ENCODE results near the gene PREX1.

Gene PREX1

DNA sequence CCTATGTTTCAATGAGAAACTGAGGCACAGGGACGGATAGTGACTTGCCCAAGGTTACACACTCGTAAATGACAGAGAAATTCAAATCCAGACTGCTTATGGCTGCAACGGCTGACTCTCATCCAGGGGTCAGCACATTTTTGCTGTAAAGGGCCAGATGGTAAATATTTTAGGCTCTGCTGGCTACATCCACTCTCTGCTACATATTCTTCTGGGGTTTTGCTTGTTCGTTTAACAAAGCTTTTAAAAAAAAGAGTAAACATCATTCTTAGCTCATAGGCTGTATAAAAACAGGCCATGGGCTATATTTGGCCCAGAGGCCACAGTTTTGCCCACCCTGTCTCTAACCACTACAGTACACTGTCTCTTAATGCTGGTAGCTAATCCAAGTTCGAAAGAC lies 103.4 kb downstream of the PREX1 start:
- 88% methylated on average over 5 of the region's 5 CpGs for WGBS (ENCODE audit: insufficient coverage)
- ChIA-PET CTCF (interaction anchor here (1.1 to 4.2 kb wide), 5 partner anchors 10 to 102 kb away, joined by 3 to 17 read pairs (median 4); no protein-coding TSS in a partner anchor), POLR2A (no interaction called here)
- H3K27ac ChIP-seq (ENCODE audit: insufficient read depth in 1 of 2, low read depth in 1 of 2, low read length in 2 of 2, poor library complexity in 1 of 2, severe bottlenecking in 2 of 2), result no peak overlapping the region
- no peak for DNase-seq
- H3K27me3 ChIP-seq (replicated peaks in 2 of 5; ENCODE audit: control insufficient read depth in 4 of 5, insufficient read depth in 5 of 5, low read length in 4 of 5), result no peaks in the 10 kb centered on the region
- H3K36me3 ChIP-seq (ENCODE audit: control insufficient read depth in 4 of 4, insufficient read depth in 4 of 4, low read length in 3 of 4), result peaks cover 3 to 48% (median 25%) of the 10 kb centered on the region in 4 experiments
- no peaks in the 10 kb centered on the region for H3K9me3 ChIP-seq (ENCODE audit: control extremely low read depth in 1 of 5, control insufficient read depth in 4 of 5, insufficient read depth in 2 of 5, low read depth in 1 of 5, low read length in 4 of 5)
- H3K4me3 ChIP-seq (ENCODE audit: control insufficient read depth in 1 of 7, extremely low read depth in 1 of 7, insufficient read depth in 4 of 7, low read depth in 2 of 7, low read length in 6 of 7), result no peak overlapping the region
- peaks cover 5 to 63% (median 53%) of the 10 kb centered on the region in 4 experiments for H3K4me1 ChIP-seq (ENCODE audit: control extremely low read depth in 1 of 4, control insufficient read depth in 4 of 4, insufficient read depth in 4 of 4, low read length in 3 of 4)

DNA sequence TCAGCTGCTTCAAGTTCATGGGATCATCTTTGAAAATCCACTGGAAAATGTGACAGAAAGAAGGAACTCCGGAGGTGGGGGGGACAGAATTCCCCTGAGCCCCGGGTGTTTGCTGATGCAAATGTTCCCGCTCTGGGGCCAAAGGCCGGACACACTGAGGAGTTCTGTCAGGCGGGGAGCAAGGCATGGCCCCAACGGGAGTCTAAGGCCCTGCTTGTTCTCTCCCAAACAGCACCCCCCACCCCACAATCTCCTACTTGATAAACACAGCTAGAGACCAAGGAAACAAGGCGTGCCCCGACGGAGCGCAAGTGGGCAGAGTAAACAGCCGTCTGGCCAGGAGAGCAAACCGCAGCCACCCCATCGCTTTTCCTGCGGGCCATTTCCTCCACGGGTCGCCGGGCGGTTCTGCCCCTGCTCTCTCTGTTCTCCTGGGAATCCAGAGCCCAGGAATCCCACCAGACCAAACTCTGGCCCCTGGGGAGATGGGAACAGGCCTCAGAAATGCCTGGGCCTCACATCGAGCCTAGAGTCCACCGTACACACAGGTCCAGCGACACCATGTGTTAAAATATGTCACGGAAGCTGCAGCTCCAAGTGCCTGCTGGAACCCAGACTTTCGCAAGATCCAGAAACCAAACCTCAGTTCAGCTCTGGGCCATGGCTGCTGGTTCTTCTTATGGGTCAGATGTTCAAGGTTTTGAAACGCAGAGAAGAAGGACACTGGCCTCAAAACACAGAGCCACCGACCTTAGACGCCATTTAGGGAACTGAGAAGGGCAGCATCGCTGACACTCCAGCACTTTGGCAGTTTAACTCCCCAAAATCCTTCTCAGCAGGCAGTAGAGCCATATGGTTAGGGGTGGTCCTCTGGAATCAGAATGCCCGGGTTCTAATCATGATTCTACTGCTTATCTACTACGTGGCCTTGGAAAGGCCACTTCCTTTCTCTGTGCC lies 104.2 kb downstream of the PREX1 start:
- Histone ChIP-seq H3K9me3 (ENCODE audit: control extremely low read depth in 1 of 5, control insufficient read depth in 4 of 5, insufficient read depth in 2 of 5, low read depth in 1 of 5, low read length in 4 of 5) (no peaks in the 10 kb centered on the region), H3K4me1 (ENCODE audit: control extremely low read depth in 1 of 4, control insufficient read depth in 4 of 4, insufficient read depth in 4 of 4, low read length in 3 of 4) (peaks cover 9 to 68% (median 56%) of the 10 kb centered on the region in 4 experiments), H3K27me3 (replicated peaks in 2 of 5; ENCODE audit: control insufficient read depth in 4 of 5, insufficient read depth in 5 of 5, low read length in 4 of 5) (no peaks in the 10 kb centered on the region), H3K36me3 (ENCODE audit: control insufficient read depth in 4 of 4, insufficient read depth in 4 of 4, low read length in 3 of 4) (peaks cover 3 to 48% (median 25%) of the 10 kb centered on the region in 4 experiments), H3K27ac (ENCODE audit: insufficient read depth in 1 of 2, low read depth in 1 of 2, low read length in 2 of 2, poor library complexity in 1 of 2, severe bottlenecking in 2 of 2) (peak overlapping the region; percentile 69 to 85), H3K4me3 (ENCODE audit: control insufficient read depth in 1 of 7, extremely low read depth in 1 of 7, insufficient read depth in 4 of 7, low read depth in 2 of 7, low read length in 6 of 7) (peak overlapping the region in 2 of 7 experiments; percentile 19)
- WGBS (ENCODE audit: insufficient coverage), result 57% methylated on average over 27 of the region's 29 CpGs
- ChIA-PET CTCF (interaction anchor here (0.9 to 4.2 kb wide), 10 partner anchors 11 to 103 kb away, joined by 3 to 17 read pairs (median 4); no protein-coding TSS in a partner anchor), POLR2A (interaction anchor here (0.6 to 0.7 kb wide), 2 partner anchors 76 to 176 kb away, joined by 3 to 4 read pairs; no protein-coding TSS in a partner anchor)
- DNase-seq, result peak in 1 of 3 donors; percentile 60

DNA sequence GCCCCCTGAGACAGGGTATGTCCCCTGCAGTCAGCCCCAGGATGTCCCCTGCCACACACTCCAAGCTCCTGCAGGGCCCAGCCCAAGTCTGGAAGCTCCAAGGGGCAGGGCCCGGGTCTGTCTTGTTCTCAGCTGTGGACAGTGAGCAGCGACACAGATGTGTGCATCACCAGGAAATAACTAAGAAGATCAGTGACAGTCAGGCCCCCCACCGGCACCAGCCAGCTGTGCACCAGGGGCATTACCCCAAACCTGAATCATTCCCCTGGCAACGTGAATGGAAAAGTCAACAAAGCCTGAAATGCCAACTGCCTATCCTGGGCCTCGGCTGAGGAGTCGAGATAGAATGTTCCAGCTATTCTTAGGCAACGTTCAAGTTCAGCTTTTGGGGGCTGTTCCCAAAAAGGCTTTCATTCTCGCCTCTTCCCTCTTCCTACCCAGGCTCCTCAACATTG lies 105.0 kb downstream of the PREX1 start:
- 18% methylated on average over 4 of the region's 8 CpGs for WGBS (ENCODE audit: insufficient coverage)
- peak; percentile 41 to 84 (median 81) for DNase-seq
- H3K27ac ChIP-seq (ENCODE audit: insufficient read depth in 1 of 2, low read depth in 1 of 2, low read length in 2 of 2, poor library complexity in 1 of 2, severe bottlenecking in 2 of 2), result peak overlapping the region; percentile 69 to 85
- no peaks in the 10 kb centered on the region for H3K27me3 ChIP-seq (replicated peaks in 2 of 5; ENCODE audit: control insufficient read depth in 4 of 5, insufficient read depth in 5 of 5, low read length in 4 of 5)
- POLR2A ChIA-PET, result interaction anchor here (0.7 kb wide), 1 partner anchor 77 kb away, joined by 4 read pairs; no protein-coding TSS in a partner anchor
- CTCF ChIA-PET, result interaction anchor here (0.9 to 4.2 kb wide), 8 partner anchors 11 to 77 kb away, joined by 3 to 17 read pairs (median 4); no protein-coding TSS in a partner anchor
- H3K9me3 ChIP-seq (ENCODE audit: control extremely low read depth in 1 of 5, control insufficient read depth in 4 of 5, insufficient read depth in 2 of 5, low read depth in 1 of 5, low read length in 4 of 5), result no peaks in the 10 kb centered on the region
- peak overlapping the region in 3 of 7 experiments; percentile 6 to 19 (median 16) for H3K4me3 ChIP-seq (ENCODE audit: control insufficient read depth in 1 of 7, extremely low read depth in 1 of 7, insufficient read depth in 4 of 7, low read depth in 2 of 7, low read length in 6 of 7)
- H3K4me1 ChIP-seq (ENCODE audit: control extremely low read depth in 1 of 4, control insufficient read depth in 4 of 4, insufficient read depth in 4 of 4, low read length in 3 of 4), result peaks cover 14 to 76% (median 57%) of the 10 kb centered on the region in 4 experiments
- peaks cover 3 to 39% (median 22%) of the 10 kb centered on the region in 4 experiments for H3K36me3 ChIP-seq (ENCODE audit: control insufficient read depth in 4 of 4, insufficient read depth in 4 of 4, low read length in 3 of 4)

DNA sequence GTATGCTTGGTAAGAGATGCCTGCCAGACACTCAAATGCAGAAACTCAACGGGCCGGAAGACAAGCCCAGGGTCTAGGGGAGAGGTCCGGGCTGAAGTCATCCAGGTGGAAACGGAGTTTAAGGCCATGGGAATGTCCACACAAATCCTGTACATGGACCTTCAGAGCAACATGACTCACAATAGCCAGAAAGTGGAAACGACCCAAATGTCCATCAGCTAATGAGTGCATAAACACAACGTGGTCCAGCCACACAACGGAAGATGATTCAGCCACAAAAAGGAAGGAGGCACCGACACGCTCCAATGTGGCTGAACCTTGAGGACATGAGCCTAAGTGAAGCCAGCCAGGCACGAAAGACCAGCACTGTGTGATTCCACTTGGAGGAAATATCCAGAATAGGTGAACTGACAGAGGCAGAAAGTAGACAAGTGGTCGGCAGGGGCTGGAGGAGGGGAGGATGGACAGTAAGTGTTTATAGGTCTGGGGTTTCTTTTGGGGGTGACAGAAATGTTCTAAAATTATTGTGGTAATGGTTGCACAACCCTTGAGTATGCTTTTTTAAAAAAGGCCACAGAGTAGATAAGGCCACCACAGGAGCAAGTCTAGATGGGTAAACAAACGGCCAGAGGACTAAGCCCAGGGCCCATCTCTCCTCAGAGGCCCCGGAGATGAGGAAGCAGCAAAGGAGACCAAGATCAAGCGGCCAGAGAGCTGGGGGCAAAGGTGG lies 105.6 kb downstream of the PREX1 start:
- WGBS (ENCODE audit: insufficient coverage), result 27% methylated on average over 13 of the region's 14 CpGs
- Histone ChIP-seq H3K9me3 (ENCODE audit: control extremely low read depth in 1 of 5, control insufficient read depth in 4 of 5, insufficient read depth in 2 of 5, low read depth in 1 of 5, low read length in 4 of 5) (no peaks in the 10 kb centered on the region), H3K27me3 (replicated peaks in 2 of 5; ENCODE audit: control insufficient read depth in 4 of 5, insufficient read depth in 5 of 5, low read length in 4 of 5) (no peaks in the 10 kb centered on the region), H3K4me3 (ENCODE audit: control insufficient read depth in 1 of 7, extremely low read depth in 1 of 7, insufficient read depth in 4 of 7, low read depth in 2 of 7, low read length in 6 of 7) (peak overlapping the region in 2 of 7 experiments; percentile 6 to 16), H3K36me3 (ENCODE audit: control insufficient read depth in 4 of 4, insufficient read depth in 4 of 4, low read length in 3 of 4) (peaks cover 3 to 36% (median 22%) of the 10 kb centered on the region in 4 experiments), H3K4me1 (ENCODE audit: control extremely low read depth in 1 of 4, control insufficient read depth in 4 of 4, insufficient read depth in 4 of 4, low read length in 3 of 4) (peaks cover 16 to 82% (median 62%) of the 10 kb centered on the region in 4 experiments), H3K27ac (ENCODE audit: insufficient read depth in 1 of 2, low read depth in 1 of 2, low read length in 2 of 2, poor library complexity in 1 of 2, severe bottlenecking in 2 of 2) (peak overlapping the region; percentile 43 to 85)
- ChIA-PET POLR2A (interaction anchor here (0.6 kb wide), 1 partner anchor 26 kb away, joined by 3 read pairs; no protein-coding TSS in a partner anchor), CTCF (interaction anchor here (0.9 to 4.2 kb wide), 7 partner anchors 13 to 77 kb away, joined by 3 to 17 read pairs (median 3); no protein-coding TSS in a partner anchor)
- DNase-seq, result peak; percentile 33 to 81 (median 77)

DNA sequence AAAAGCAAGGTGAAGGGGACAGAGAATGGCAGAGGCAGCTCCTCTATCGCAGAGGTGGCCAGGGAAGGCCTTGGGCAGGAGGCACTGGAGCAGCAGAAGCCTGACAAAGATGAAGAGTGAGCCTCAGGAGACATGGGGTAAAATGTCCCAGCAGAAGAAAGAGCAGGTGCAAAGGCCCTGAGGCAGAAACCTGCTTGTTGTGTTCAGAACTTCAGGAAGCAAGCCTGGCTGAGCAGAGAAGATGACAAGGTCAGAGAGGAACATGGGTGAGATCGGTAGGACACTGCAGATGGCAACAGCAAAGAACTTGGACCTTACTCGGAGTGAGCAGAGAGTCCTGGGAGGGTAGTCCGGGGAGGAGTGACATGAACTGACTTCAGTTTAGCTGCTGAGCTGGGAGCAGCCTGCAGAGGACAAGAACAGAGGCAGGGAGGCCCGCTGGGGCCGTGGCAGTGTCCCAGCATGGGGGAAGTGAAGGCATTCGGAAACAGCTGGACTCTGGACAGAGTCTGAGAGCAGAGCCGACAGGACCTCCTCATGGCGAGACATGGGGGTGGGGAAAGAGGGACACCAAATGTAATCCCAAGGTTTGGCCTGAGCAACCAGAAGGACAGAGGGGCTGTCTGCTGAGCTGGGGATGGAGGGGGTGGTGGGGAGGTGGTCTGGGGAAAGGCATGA lies 106.3 kb downstream of the PREX1 start:
- peaks cover 21 to 89% (median 68%) of the 10 kb centered on the region in 4 experiments for H3K4me1 ChIP-seq (ENCODE audit: control extremely low read depth in 1 of 4, control insufficient read depth in 4 of 4, insufficient read depth in 4 of 4, low read length in 3 of 4)
- H3K36me3 ChIP-seq (ENCODE audit: control insufficient read depth in 4 of 4, insufficient read depth in 4 of 4, low read length in 3 of 4), result peaks cover 3 to 34% (median 16%) of the 10 kb centered on the region in 4 experiments
- no peaks in the 10 kb centered on the region for H3K27me3 ChIP-seq (replicated peaks in 2 of 5; ENCODE audit: control insufficient read depth in 4 of 5, insufficient read depth in 5 of 5, low read length in 4 of 5)
- peak overlapping the region in 1 of 2 experiments; percentile 85 for H3K27ac ChIP-seq (ENCODE audit: insufficient read depth in 1 of 2, low read depth in 1 of 2, low read length in 2 of 2, poor library complexity in 1 of 2, severe bottlenecking in 2 of 2)
- no peak overlapping the region for H3K4me3 ChIP-seq (ENCODE audit: control insufficient read depth in 1 of 7, extremely low read depth in 1 of 7, insufficient read depth in 4 of 7, low read depth in 2 of 7, low read length in 6 of 7)
- H3K9me3 ChIP-seq (ENCODE audit: control extremely low read depth in 1 of 5, control insufficient read depth in 4 of 5, insufficient read depth in 2 of 5, low read depth in 1 of 5, low read length in 4 of 5), result no peaks in the 10 kb centered on the region
- ChIA-PET POLR2A (interaction anchor here (0.6 kb wide), 1 partner anchor 25 kb away, joined by 3 read pairs; no protein-coding TSS in a partner anchor), CTCF (interaction anchor here (2.3 kb wide), 1 partner anchor 13 kb away, joined by 12 read pairs; no protein-coding TSS in a partner anchor)
- no peak for DNase-seq
- WGBS (ENCODE audit: insufficient coverage), result 99% methylated on average over 8 of the region's 9 CpGs

GRCh38 chr20:48720256-48720985 lies 107.4 kb downstream of the PREX1 start:
- peaks cover 0 to 24% (median 6%) of the 10 kb centered on the region in 4 experiments for H3K36me3 ChIP-seq (ENCODE audit: control insufficient read depth in 4 of 4, insufficient read depth in 4 of 4, low read length in 3 of 4)
- no peaks in the 10 kb centered on the region for H3K27me3 ChIP-seq (replicated peaks in 2 of 5; ENCODE audit: control insufficient read depth in 4 of 5, insufficient read depth in 5 of 5, low read length in 4 of 5)
- no peak overlapping the region for H3K4me3 ChIP-seq (ENCODE audit: control insufficient read depth in 1 of 7, extremely low read depth in 1 of 7, insufficient read depth in 4 of 7, low read depth in 2 of 7, low read length in 6 of 7)
- H3K27ac ChIP-seq (ENCODE audit: insufficient read depth in 1 of 2, low read depth in 1 of 2, low read length in 2 of 2, poor library complexity in 1 of 2, severe bottlenecking in 2 of 2), result no peak overlapping the region
- ChIA-PET POLR2A (no interaction called here), CTCF (no interaction called here)
- DNase-seq, result no peak
- no peaks in the 10 kb centered on the region for H3K9me3 ChIP-seq (ENCODE audit: control extremely low read depth in 1 of 5, control insufficient read depth in 4 of 5, insufficient read depth in 2 of 5, low read depth in 1 of 5, low read length in 4 of 5)
- WGBS (ENCODE audit: insufficient coverage), result 97% methylated on average over 11 of the region's 13 CpGs
- H3K4me1 ChIP-seq (ENCODE audit: control extremely low read depth in 1 of 4, control insufficient read depth in 4 of 4, insufficient read depth in 4 of 4, low read length in 3 of 4), result peaks cover 23 to 100% (median 77%) of the 10 kb centered on the region in 4 experiments

Data from common myeloid progenitor, CD34-positive (primary cell).